Transverse colon (tissue), 4 donors: ENCODE data around the gene ADGRE2.

Source experiments
- CTCF ChIP-seq, 5 experiments: fragments of 200-600 bp in 3 of 5; fragments of 450-650 bp in 2 of 5; sonication (generic) in 3 of 5; IDR thresholded peaks; 1 replicate in 2 of 5; 2 replicates in 3 of 5; pipeline ENCODE4 v1.5.1; 2016 to 2017; ENCODE audit warnings: antibody characterized with exemption in 5 of 5, inconsistent platforms in 3 of 5, mild to moderate bottlenecking in 2 of 5, moderate library complexity in 1 of 5
- EP300 ChIP-seq: sonication (generic); formaldehyde crosslinking; IDR thresholded peaks from one replicate; pipeline ENCODE4 v1.6.1; 2017; ENCODE audit warnings: antibody characterized with exemption, low read depth
- POLR2A ChIP-seq: fragments of 450-650 bp; IDR thresholded peaks from one replicate; pipeline ENCODE4 v1.6.1; 2016; ENCODE audit warnings: antibody characterized with exemption, mild to moderate bottlenecking, moderate library complexity
- POLR2AphosphoS5 ChIP-seq, 3 donors: sonication (generic); formaldehyde crosslinking; IDR thresholded peaks; one replicate each; pipeline ENCODE4 v1.6.1; 2016; ENCODE audit warnings: antibody characterized with exemption in 3 of 3

DNA sequence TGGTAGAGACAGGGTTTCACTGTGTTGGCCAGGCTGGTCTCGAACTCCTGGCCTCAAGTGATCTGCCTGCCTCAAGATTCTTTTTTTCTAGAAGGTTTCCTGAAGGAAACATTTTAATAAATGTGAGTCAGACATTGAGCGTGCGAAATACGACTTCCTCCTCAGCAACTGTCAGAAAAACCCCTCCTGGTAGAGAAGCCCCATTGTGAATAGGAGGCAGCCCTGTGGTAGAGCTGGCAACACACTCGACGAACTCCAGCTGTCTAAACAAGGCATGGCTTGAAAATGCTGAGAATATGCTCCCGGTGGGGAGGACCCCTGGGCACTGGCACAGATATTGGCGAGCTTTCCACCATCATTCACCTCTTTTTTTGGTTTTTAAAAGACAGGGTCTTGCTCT lies 78.7 kb downstream of the ADGRE2 start:
- TF ChIP-seq CTCF (IDR thresholded peaks at IDR 0.05) = no peak
- no peak for TF ChIP-seq POLR2AphosphoS5 (IDR thresholded peaks at IDR 0.05)
- TF ChIP-seq POLR2A = no peak
- TF ChIP-seq EP300 = no peak
